Mucosa of descending colon (tissue), 3 donors: ENCODE measurements around the gene TMEM205. TPM values are rescaled to one million over a fixed set of nuclear protein-coding genes. Genes with fewer than 3 reads are reported as not detected.

Source experiments
- ATAC-seq: fragments of 200-7000 bp; cut with Tn5 transposase; one replicate; pipeline ENCODE4 v1.9.1; 2020; ENCODE audit warnings: mild to moderate bottlenecking, moderate library complexity
- DNase-seq, 3 donors: peaks; one replicate each; pipeline ENCODE4 v3.0.0-alpha.2; 2020
- H3K36me3 ChIP-seq: fragments of 200-600 bp; one replicate; pipeline ENCODE4 v1.8.0; 2021; ENCODE audit warnings: low read depth, mild to moderate bottlenecking
- H3K4me1 ChIP-seq: fragments of 200-600 bp; one replicate; pipeline ENCODE4 v1.8.0; 2021; ENCODE audit warnings: low read depth, mild to moderate bottlenecking
- H3K4me3 ChIP-seq: fragments of 200-600 bp; one replicate; pipeline ENCODE4 v1.8.0; 2021; ENCODE audit warnings: mild to moderate bottlenecking
- H3K9me3 ChIP-seq: fragments of 200-600 bp; one replicate; pipeline ENCODE4 v1.8.0; 2021; ENCODE audit warnings: mild to moderate bottlenecking
- CTCF ChIP-seq: fragments of 200-600 bp; IDR thresholded peaks from one replicate; pipeline ENCODE4 v1.8.0; 2022; ENCODE audit warnings: antibody characterized with exemption, mild to moderate bottlenecking
- intact Hi-C, 2 donors: fragments of 100-400 bp; cut with DNase I in 1 of 2; cut with micrococcal nuclease in 1 of 2; formaldehyde crosslinking; loops; one replicate each; pipeline versions ENCODE4 v1.11.0 to v1.11.1; 2022; cut with DNase I, micrococcal nuclease
- total RNA-seq, 3 donors: library from RNA; stranded (reverse); fragmentation: NEBNext Ultra II Directional in 2 of 3; extraction: Animal tissue kit (Norgen Biotek cat#: 25700) in 2 of 3; gene quantifications; one replicate each; pipeline versions ENCODE4 v1.2.1 to v1.2.4, GENCODE V29; 2021 to 2023
- donor health status: DM: no; HTN: no; CAD: no; lungs with moderate emphysema.
- donor health status: DM: no; HTN: no; CAD: no.
- donor health status: DM: no; HTN: yes; CAD: no.

Gene TMEM205
- total RNA-seq, 3 donors from 2014 or later, result 37.3 to 61.8 (median 55.7) TPM

GRCh38 chr19:11304936-11305335 is 41.1 kb downstream of the TMEM205 start:
- Histone ChIP-seq H3K4me3 (no peak overlapping the region), H3K36me3 (no peaks in the 10 kb centered on the region), H3K4me1 (no peaks in the 10 kb centered on the region), H3K9me3 (no peaks in the 10 kb centered on the region)
- DNase-seq (no peak), ATAC-seq (no peak)
- intact Hi-C loops, result no loop called here
- TF ChIP-seq CTCF, result no peak

- intact Hi-C loops, result no loop called here
- H3K4me3 ChIP-seq, result no peak overlapping the region
- no peak for DNase-seq
- TF ChIP-seq CTCF, result no peak
- no peaks in the 10 kb centered on the region for H3K36me3 ChIP-seq
- no peaks in the 10 kb centered on the region for H3K9me3 ChIP-seq
- no peak for ATAC-seq
- peaks cover 5% of the 10 kb centered on the region for H3K4me1 ChIP-seq
Observed at GRCh38 chr19:11300811-11301120, 45.3 kb downstream of the TMEM205 start.

- no peak for ATAC-seq
- intact Hi-C loops, result loop anchor here in 1 of 2 donors (10.0 kb wide), 1 partner anchor 145 kb away; no protein-coding TSS in a partner anchor
Observed at GRCh38 chr19:11299946-11300810, 45.9 kb downstream of the TMEM205 start.

GRCh38 chr19:11296264-11296663 is 49.8 kb downstream of the TMEM205 start:
- Histone ChIP-seq H3K4me1 (peaks cover 11% of the 10 kb centered on the region), H3K4me3 (no peak overlapping the region), H3K9me3 (no peaks in the 10 kb centered on the region), H3K36me3 (no peaks in the 10 kb centered on the region)
- ATAC-seq (no peak), DNase-seq (no peak)
- TF ChIP-seq CTCF, result no peak
- intact Hi-C loops, result loop anchor here in 1 of 2 donors (10.0 kb wide), 1 partner anchor 149 kb away; no protein-coding TSS in a partner anchor

More at GRCh38 chr19:11299946-11300810, 45.9 kb downstream of the TMEM205 start:
- Histone ChIP-seq H3K4me1 (peaks cover 5% of the 10 kb centered on the region), H3K36me3 (no peaks in the 10 kb centered on the region), H3K4me3 (no peak overlapping the region), H3K9me3 (no peaks in the 10 kb centered on the region)
- DNase-seq, result no peak
- no peak for TF ChIP-seq CTCF

- H3K36me3 ChIP-seq, result no peaks in the 10 kb centered on the region
- peak in 2 of 3 donors; percentile 32 to 46 for DNase-seq
- TF ChIP-seq CTCF, result no peak
- H3K4me3 ChIP-seq, result no peak within 1 kb of the TSS
- no peaks in the 10 kb centered on the region for H3K9me3 ChIP-seq
- ATAC-seq, result no peak
- intact Hi-C loops, result loop anchor here in 1 of 2 donors (10.0 kb wide), 1 partner anchor 149 kb away; no protein-coding TSS in a partner anchor
- peaks cover 11% of the 10 kb centered on the region for H3K4me1 ChIP-seq
Observed at GRCh38 chr19:11295665-11296245, 50.3 kb downstream of the TMEM205 start, which contains the start of gene TSPAN16. Gene TSPAN16 (plus strand): TSS chr19:11296160. CDS start chr19:11296298, 138 bp downstream.
